Neural progenitor cell (in vitro differentiated cells): Measurements from ENCODE around the gene KIFC3. TPM values are rescaled to one million over a fixed set of nuclear protein-coding genes. Genes with fewer than 3 reads are reported as not detected.

Experiments used
- DNase-seq: peaks from one replicate; pipeline ENCODE4 v3.0.0-alpha.2; 2016; ENCODE audit warnings: low spot score
- H2AFZ ChIP-seq: fragments of 200-600 bp; sonication (generic); replicated peaks from 2 replicates; pipeline ENCODE4 v1.6.1; 2016; ENCODE audit warnings: antibody characterized with exemption
- H3F3A ChIP-seq: fragments of 200-600 bp; sonication (generic); 2 replicates; pipeline ENCODE4 v1.6.1; 2016; ENCODE audit warnings: antibody characterized with exemption, low read depth
- H3K27ac ChIP-seq: fragments of 200-600 bp; sonication (generic); 2 replicates; pipeline ENCODE4 v1.5.1; 2016; ENCODE audit warnings: mild to moderate bottlenecking
- H3K27me3 ChIP-seq: fragments of 200-600 bp; sonication (generic); 2 replicates; pipeline ENCODE4 v1.6.1; 2016; ENCODE audit warnings: mild to moderate bottlenecking, moderate library complexity
- H3K36me3 ChIP-seq: fragments of 200-600 bp; sonication (generic); 2 replicates; pipeline ENCODE4 v1.5.1; 2016
- H3K4me1 ChIP-seq: fragments of 200-600 bp; sonication (generic); 2 replicates; pipeline ENCODE4 v1.6.1; 2016; ENCODE audit warnings: mixed run types
- H3K4me2 ChIP-seq: fragments of 200-600 bp; sonication (generic); 2 replicates; pipeline ENCODE4 v1.6.1; 2016
- H3K4me3 ChIP-seq: fragments of 200-600 bp; sonication (generic); 2 replicates; pipeline ENCODE4 v1.5.1; 2016
- H3K79me2 ChIP-seq: fragments of 200-600 bp; sonication (generic); 2 replicates; pipeline ENCODE4 v1.6.1; 2016; ENCODE audit warnings: low read depth
- H3K9ac ChIP-seq: fragments of 200-600 bp; sonication (generic); 2 replicates; pipeline ENCODE4 v1.6.1; 2016
- H3K9me3 ChIP-seq: fragments of 200-600 bp; sonication (generic); 2 replicates; pipeline ENCODE4 v1.5.1; 2016; ENCODE audit warnings: low read depth
- H4K20me1 ChIP-seq: fragments of 200-600 bp; sonication (generic); 2 replicates; pipeline ENCODE4 v1.6.1; 2016; ENCODE audit warnings: low read depth
- H3K27ac Mint-ChIP-seq: 3 replicates; pipeline ENCODE4 v1.8.0; 2021; ENCODE audit warnings: mixed read lengths
- H3K27me3 Mint-ChIP-seq: 2 replicates; pipeline ENCODE4 v1.8.0; 2022; ENCODE audit warnings: low read depth, mild to moderate bottlenecking, inconsistent platforms, moderate library complexity, mixed read lengths; ENCODE audit not compliant: insufficient read depth
- H3K36me3 Mint-ChIP-seq: 3 replicates; pipeline ENCODE4 v1.8.0; 2021; ENCODE audit warnings: mixed read lengths
- H3K4me1 Mint-ChIP-seq: 3 replicates; pipeline ENCODE4 v1.8.0; 2021; ENCODE audit warnings: mixed read lengths
- H3K4me3 Mint-ChIP-seq: 3 replicates; pipeline ENCODE4 v1.8.0; 2021; ENCODE audit warnings: mild to moderate bottlenecking, moderate library complexity, mixed read lengths
- H3K9me3 Mint-ChIP-seq: 3 replicates; pipeline ENCODE4 v1.8.0; 2020; ENCODE audit warnings: mixed read lengths
- EZH2 ChIP-seq: fragments of 200-600 bp; sonication (generic); IDR thresholded peaks from 2 replicates; pipeline ENCODE4 v1.6.1; 2017; ENCODE audit warnings: antibody characterized with exemption, mild to moderate bottlenecking, moderate library complexity
- EZH2phosphoT487 ChIP-seq: fragments of 200-600 bp; sonication (generic); IDR thresholded peaks from 2 replicates; pipeline ENCODE4 v1.6.1; 2017; ENCODE audit warnings: antibody characterized with exemption
- total RNA-seq: library from RNA; depleted of rRNA; stranded (reverse); fragments of >200 nt; gene quantifications from 2 replicates; pipeline ENCODE4 v1.2.3, GENCODE V29; 2015; ENCODE audit warnings: low replicate concordance
- TF ChIP-seq, protein P1 (sequence below): fragments of 200-600 bp; sonication (generic); IDR thresholded peaks from 2 replicates; pipeline ENCODE4 v1.5.1; 2017; ENCODE audit warnings: antibody characterized with exemption, mild to moderate bottlenecking

The KIFC3 gene
- total RNA-seq, 1 donor from 2014 or later = 0.28 TPM

DNA sequence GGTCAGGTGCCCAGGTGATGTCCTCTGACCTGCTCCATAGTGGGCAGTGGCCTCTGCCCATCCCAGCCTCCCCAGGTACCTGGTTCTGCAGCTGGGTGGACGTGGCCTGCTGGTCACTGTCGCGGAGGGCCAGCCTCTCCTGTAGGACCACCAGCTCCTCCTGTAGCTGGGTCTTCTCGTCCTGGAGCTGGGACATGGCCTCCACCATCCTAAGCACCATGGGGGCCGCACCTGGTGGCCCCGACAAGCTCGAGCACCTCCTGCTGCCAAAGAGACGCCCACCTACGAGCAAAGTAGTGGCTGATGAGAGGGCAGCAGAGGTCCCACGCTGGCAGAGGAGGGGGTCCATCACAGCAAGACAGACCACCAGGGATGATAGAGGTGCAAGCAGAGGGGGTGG is 16.9 kb downstream of the KIFC3 start:
- Histone ChIP-seq H3K4me3 (no peak overlapping the region), H2AFZ (no peak overlapping the region), H3K9me3 (no peaks in the 10 kb centered on the region), H4K20me1 (no peaks in the 10 kb centered on the region), H3K27me3 (no peaks in the 10 kb centered on the region), H3K79me2 (no peaks in the 10 kb centered on the region), H3K27ac (no peak overlapping the region), H3K9ac (no peak overlapping the region), H3K36me3 (no peaks in the 10 kb centered on the region), H3K4me2 (no peak overlapping the region), H3K4me1 (peaks cover 8% of the 10 kb centered on the region), H3F3A (no peaks in the 10 kb centered on the region)
- no peak for DNase-seq
- Mint-ChIP-seq H3K27me3 (peaks cover 6% of the 10 kb centered on the region), H3K27ac (no peak overlapping the region), H3K9me3 (no peaks in the 10 kb centered on the region), H3K4me1 (peaks cover 3% of the 10 kb centered on the region), H3K36me3 (no peaks in the 10 kb centered on the region), H3K4me3 (no peak overlapping the region)
- TF ChIP-seq EZH2 = no peak
- no peak for TF ChIP-seq EZH2phosphoT487
- TF ChIP-seq, protein P1, sequence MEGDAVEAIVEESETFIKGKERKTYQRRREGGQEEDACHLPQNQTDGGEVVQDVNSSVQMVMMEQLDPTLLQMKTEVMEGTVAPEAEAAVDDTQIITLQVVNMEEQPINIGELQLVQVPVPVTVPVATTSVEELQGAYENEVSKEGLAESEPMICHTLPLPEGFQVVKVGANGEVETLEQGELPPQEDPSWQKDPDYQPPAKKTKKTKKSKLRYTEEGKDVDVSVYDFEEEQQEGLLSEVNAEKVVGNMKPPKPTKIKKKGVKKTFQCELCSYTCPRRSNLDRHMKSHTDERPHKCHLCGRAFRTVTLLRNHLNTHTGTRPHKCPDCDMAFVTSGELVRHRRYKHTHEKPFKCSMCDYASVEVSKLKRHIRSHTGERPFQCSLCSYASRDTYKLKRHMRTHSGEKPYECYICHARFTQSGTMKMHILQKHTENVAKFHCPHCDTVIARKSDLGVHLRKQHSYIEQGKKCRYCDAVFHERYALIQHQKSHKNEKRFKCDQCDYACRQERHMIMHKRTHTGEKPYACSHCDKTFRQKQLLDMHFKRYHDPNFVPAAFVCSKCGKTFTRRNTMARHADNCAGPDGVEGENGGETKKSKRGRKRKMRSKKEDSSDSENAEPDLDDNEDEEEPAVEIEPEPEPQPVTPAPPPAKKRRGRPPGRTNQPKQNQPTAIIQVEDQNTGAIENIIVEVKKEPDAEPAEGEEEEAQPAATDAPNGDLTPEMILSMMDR = no peak

DNA sequence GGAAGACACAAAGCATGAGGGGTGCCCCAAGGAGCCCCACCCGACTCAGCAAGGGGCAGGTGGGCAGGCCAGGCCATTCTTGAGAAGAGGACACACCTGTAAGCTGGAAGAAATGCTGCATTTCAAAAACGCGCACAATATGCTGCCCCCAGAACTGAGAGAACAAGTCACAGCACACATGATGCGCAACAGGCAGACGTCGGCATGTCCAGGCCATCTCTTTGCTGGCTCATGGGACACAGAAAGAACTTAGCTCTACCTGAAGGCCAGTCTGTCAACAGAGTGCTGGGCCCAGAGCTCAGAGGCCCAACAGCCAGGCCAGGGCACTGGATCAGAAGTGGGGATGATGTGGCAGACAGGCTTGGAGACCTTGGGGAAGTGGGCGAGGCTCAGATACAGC is 18.0 kb downstream of the KIFC3 start:
- peaks cover 3% of the 10 kb centered on the region for H3K4me1 Mint-ChIP-seq
- Histone ChIP-seq H3K4me2 (no peak overlapping the region), H3K36me3 (no peaks in the 10 kb centered on the region), H2AFZ (no peak overlapping the region), H3K79me2 (no peaks in the 10 kb centered on the region), H3F3A (no peaks in the 10 kb centered on the region), H4K20me1 (no peaks in the 10 kb centered on the region), H3K9me3 (no peaks in the 10 kb centered on the region), H3K4me3 (no peak overlapping the region), H3K27me3 (no peaks in the 10 kb centered on the region), H3K4me1 (peaks cover 5% of the 10 kb centered on the region), H3K27ac (no peak overlapping the region), H3K9ac (no peak overlapping the region)
- TF ChIP-seq EZH2phosphoT487 = no peak
- TF ChIP-seq, protein P1 = no peak
- TF ChIP-seq EZH2 = no peak
- no peak for DNase-seq
- H3K36me3 Mint-ChIP-seq = no peaks in the 10 kb centered on the region
- peaks cover 6% of the 10 kb centered on the region for H3K27me3 Mint-ChIP-seq
- H3K9me3 Mint-ChIP-seq = no peaks in the 10 kb centered on the region
- peak overlapping the region; percentile 88 for H3K27ac Mint-ChIP-seq
- H3K4me3 Mint-ChIP-seq = no peak overlapping the region

DNA sequence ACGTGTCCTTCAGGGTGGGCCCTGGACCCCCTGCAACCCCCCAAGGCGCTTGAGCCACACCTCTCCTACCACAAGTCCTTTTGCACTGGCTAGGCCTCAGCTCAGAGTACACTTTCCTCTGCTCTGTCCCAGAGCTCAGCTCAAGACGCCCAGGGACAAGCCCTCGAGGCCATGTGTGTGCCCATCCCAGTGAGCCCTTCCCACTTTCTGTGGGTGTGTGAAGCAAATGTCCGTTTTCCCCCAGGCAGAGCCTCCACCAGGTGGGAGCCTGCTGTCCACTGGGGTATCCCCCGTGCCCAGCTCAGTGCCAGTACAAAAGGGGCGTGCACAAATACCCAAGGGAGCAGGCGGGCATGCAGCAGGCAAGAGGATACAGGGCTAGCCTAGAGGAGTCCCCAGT is 18.4 kb downstream of the KIFC3 start:
- Histone ChIP-seq H3K27ac (no peak overlapping the region), H3K9ac (no peak overlapping the region), H3K79me2 (no peaks in the 10 kb centered on the region), H3K4me1 (peaks cover under 1% of the 10 kb centered on the region), H3K4me2 (no peak overlapping the region), H4K20me1 (no peaks in the 10 kb centered on the region), H3K27me3 (no peaks in the 10 kb centered on the region), H3F3A (no peaks in the 10 kb centered on the region), H3K9me3 (no peaks in the 10 kb centered on the region), H3K4me3 (no peak overlapping the region), H2AFZ (no peak overlapping the region), H3K36me3 (no peaks in the 10 kb centered on the region)
- Mint-ChIP-seq H3K36me3 (no peaks in the 10 kb centered on the region), H3K27me3 (peaks cover 6% of the 10 kb centered on the region), H3K4me3 (no peak overlapping the region), H3K4me1 (peaks cover 3% of the 10 kb centered on the region), H3K27ac (no peak overlapping the region), H3K9me3 (no peaks in the 10 kb centered on the region)
- TF ChIP-seq EZH2 (no peak), EZH2phosphoT487 (no peak)
- TF ChIP-seq, protein P1 = no peak
- DNase-seq = no peak
